ENCODE measurements around the gene LSM12.

DNA sequence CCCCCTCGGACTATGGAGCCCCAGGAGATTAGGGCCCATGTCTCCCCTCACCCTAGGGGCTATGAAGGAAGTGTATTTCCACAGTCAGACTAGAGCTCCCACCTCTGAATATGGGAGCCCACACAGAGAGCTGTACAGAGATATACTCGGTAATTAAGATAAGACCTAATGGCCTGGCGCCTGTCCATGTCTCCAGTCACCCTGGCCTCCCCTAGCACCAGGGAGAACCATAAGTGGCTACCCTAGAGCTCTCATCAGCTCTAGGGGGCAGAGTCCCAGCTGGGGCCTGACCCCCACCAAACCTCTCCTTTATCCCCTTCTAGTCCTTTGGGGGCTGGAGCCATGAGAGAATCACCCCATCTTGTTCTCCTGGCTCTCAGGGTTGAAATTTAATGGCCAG lies 54.1 kb downstream of the LSM12 start:
- TF ChIP-seq, protein P1, sequence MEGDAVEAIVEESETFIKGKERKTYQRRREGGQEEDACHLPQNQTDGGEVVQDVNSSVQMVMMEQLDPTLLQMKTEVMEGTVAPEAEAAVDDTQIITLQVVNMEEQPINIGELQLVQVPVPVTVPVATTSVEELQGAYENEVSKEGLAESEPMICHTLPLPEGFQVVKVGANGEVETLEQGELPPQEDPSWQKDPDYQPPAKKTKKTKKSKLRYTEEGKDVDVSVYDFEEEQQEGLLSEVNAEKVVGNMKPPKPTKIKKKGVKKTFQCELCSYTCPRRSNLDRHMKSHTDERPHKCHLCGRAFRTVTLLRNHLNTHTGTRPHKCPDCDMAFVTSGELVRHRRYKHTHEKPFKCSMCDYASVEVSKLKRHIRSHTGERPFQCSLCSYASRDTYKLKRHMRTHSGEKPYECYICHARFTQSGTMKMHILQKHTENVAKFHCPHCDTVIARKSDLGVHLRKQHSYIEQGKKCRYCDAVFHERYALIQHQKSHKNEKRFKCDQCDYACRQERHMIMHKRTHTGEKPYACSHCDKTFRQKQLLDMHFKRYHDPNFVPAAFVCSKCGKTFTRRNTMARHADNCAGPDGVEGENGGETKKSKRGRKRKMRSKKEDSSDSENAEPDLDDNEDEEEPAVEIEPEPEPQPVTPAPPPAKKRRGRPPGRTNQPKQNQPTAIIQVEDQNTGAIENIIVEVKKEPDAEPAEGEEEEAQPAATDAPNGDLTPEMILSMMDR (IDR thresholded peaks at IDR 0.05) = no peak
- TF ChIP-seq POLR2A (IDR thresholded peaks at IDR 0.05) (no peak), EP300 (IDR thresholded peaks at IDR 0.05) (no peak)

Data from suprapubic skin (tissue), 3 donors.